Right renal cortex interstitium (tissue), 3 donors: ENCODE data around the gene ZNF222. TPM values are rescaled to one million over a fixed set of nuclear protein-coding genes. Genes with fewer than 3 reads are reported as not detected.

Source experiments
- DNase-seq, 3 donors: peaks; one replicate each; pipeline ENCODE4 v3.0.0-alpha.2; 2013; ENCODE audit warnings: low read depth in 3 of 3, low spot score in 2 of 3
- polyA plus RNA-seq, 3 donors: library from polyadenylated mRNA; unstranded; fragments of 120-200 nt; gene quantifications; one replicate each; pipeline ENCODE4 v1.2.1, GENCODE V29; 2013; ENCODE audit not compliant: insufficient read length in 3 of 3

The ZNF222 gene
- polyA plus RNA-seq, 3 donors, result 10.0 to 10.9 (median 10.2) TPM

- peak; percentile 81 to 92 (median 89) for DNase-seq
These were observed 26.6 kb downstream of the ZNF222 start, which contains the start of gene ZNF223 for GRCh38 chr19:44051650-44052402. ZNF223 (plus strand) TSS chr19:44052036; CDS start chr19:44055177, 3,141 bp downstream.

DNA sequence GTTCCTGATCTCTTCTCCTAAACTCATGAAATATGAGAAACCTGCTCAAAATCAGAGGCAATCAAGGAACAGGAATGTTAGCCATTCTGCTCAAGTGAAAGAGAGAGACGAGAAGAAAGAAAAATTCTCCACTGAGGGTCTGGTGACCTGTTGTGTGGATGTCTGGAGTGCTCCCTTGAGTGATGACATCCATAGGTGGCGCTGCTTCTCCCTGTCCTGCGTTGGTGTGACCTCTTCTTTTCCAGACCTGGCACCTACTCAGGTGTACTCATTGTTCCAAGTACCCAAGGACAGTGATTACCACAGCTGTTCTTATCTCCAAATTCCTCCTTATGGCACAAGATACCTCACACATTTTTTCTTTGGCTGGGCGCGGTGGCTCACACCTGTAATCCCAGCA is 30.7 kb downstream of the ZNF222 start:
- no peak for DNase-seq

- DNase-seq, result no peak
These were observed 34.0 kb downstream of the ZNF222 start for GRCh38 chr19:44059229-44059628.

GRCh38 chr19:44061038-44061437 is 35.9 kb downstream of the ZNF222 start:
- no peak for DNase-seq

GRCh38 chr19:44066305-44066704 is 41.1 kb downstream of the ZNF222 start:
- no peak for DNase-seq

GRCh38 chr19:44069415-44069814 is 44.2 kb downstream of the ZNF222 start:
- no peak for DNase-seq

DNA sequence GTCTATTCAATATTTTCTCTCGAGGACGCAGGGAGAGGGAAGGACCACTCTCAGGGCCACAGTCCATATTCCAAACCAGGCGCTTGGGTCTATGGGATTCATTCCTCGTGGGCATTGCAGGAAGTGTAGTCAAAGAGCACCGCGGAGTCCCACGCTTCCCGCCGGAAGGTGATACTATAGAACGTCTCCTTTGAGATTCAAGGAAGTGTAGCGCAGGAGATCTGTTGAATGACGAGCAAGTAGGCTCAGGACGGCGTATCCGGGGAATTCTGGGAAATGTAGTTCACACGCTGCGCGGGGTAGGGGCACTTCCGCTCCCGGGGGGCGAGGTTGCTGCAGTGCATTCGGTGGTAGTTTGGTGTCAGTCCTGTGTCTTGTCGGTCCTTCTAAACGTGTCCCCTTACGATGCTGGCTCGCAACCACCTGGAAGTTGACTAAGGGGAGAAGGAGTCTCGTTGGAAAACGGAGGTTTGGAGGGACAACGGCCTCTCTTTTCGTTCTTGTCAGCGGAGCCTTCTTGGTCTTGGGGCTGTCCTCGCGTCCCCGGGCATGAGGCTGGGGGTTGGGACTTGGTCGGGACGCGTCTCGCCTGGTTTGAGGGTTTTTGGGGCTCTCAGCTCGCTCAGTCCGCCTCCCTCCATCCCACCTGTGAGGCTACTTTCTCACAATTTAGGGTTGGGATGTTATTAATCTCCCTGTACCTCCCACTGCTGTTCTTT is 46.8 kb downstream of the ZNF222 start, which contains the start of gene ZNF284:
Gene ZNF284, plus strand, starts transcription at position 336 of the 719 bp plus-strand sequence. CDS start 4,231 bp downstream, outside the sequence.
- peak; percentile 85 to 91 (median 87) for DNase-seq

GRCh38 chr19:44072543-44073401 is 47.6 kb downstream of the ZNF222 start:
- no peak for DNase-seq

GRCh38 chr19:44076325-44076724 is 51.1 kb downstream of the ZNF222 start:
- no peak for DNase-seq

Other genes with a start within 250 kb of the ZNF222 start
- 1 to 10 TPM in 2 of 3 donors, under 1 TPM in 1; 0.97 to 1.8 (median 1.5) TPM for gene KCNN4, start 244.4 kb upstream of the ZNF222 start, polyA plus RNA-seq
- gene LYPD5, start 222.9 kb upstream of the ZNF222 start, polyA plus RNA-seq, result under 1 TPM; 0.42 to 0.71 (median 0.47) TPM
- gene ZNF283, start 198.1 kb upstream of the ZNF222 start, polyA plus RNA-seq, result 10 to 100 TPM; 11.4 to 14.8 (median 14.5) TPM
- gene ZNF404, start 141.4 kb upstream of the ZNF222 start, polyA plus RNA-seq, result 10 to 100 TPM; 10.4 to 11.7 (median 11.1) TPM
- 10 to 100 TPM; 25.6 to 30.9 (median 29.0) TPM for gene ZNF45, start 90.1 kb upstream of the ZNF222 start, polyA plus RNA-seq
- gene ZNF221, start 74.2 kb upstream of the ZNF222 start, polyA plus RNA-seq, result 1 to 10 TPM; 5.0 to 7.5 (median 6.2) TPM
- gene ZNF155, start 41.2 kb upstream of the ZNF222 start, polyA plus RNA-seq, result 10 to 100 TPM; 14.8 to 18.7 (median 15.8) TPM
- gene ZNF230, start 22.4 kb upstream of the ZNF222 start, polyA plus RNA-seq, result 1 to 10 TPM; 6.8 to 7.5 (median 7.3) TPM
- 10 to 100 TPM; 12.7 to 15.5 (median 13.1) TPM for gene ZNF223, start 26.7 kb downstream of the ZNF222 start, polyA plus RNA-seq
- gene ZNF284, start 46.8 kb downstream of the ZNF222 start, polyA plus RNA-seq, result 1 to 10 TPM; 3.5 to 4.3 (median 3.9) TPM
- gene ZNF224, start 69.0 kb downstream of the ZNF222 start, polyA plus RNA-seq, result 10 to 100 TPM; 24.9 to 26.2 (median 25.9) TPM
- gene ZNF225, start 88.0 kb downstream of the ZNF222 start, polyA plus RNA-seq, result 10 to 100 TPM; 10.9 to 12.1 (median 11.2) TPM
- gene ZNF234, start 116.2 kb downstream of the ZNF222 start, polyA plus RNA-seq, result 10 to 100 TPM; 13.1 to 14.6 (median 13.5) TPM
- 10 to 100 TPM; 28.4 to 31.2 (median 30.0) TPM for gene ZNF226, start 139.7 kb downstream of the ZNF222 start, polyA plus RNA-seq
- 10 to 100 TPM; 26.7 to 29.8 (median 29.8) TPM for gene ZNF227, start 187.2 kb downstream of the ZNF222 start, polyA plus RNA-seq
- 1 to 10 TPM; 6.4 to 7.3 (median 7.3) TPM for gene ZNF233, start 234.5 kb downstream of the ZNF222 start, polyA plus RNA-seq